RPMI7951 (cell line): Measurements from ENCODE around the gene HIVEP3. TPM values are rescaled to one million over a fixed set of nuclear protein-coding genes. Genes with fewer than 3 reads are reported as not detected.

ENCODE experiments used
- DNase-seq: peaks from one replicate; pipeline ENCODE4 v3.0.0-alpha.2; 2012; ENCODE audit warnings: low read depth
- total RNA-seq: library from RNA; depleted of rRNA; stranded (reverse); fragments of >200 nt; shearing (Covaris generic); gene quantifications from 2 replicates; pipeline ENCODE4 v1.2.3, GENCODE V29; 2014

Gene HIVEP3
- total RNA-seq, 1 experiment from 2014 or later, result 4.1 TPM

- DNase-seq, result no peak
Measured at GRCh38 chr1:41733725-41734124, 185.0 kb downstream of the HIVEP3 start.

GRCh38 chr1:41733021-41733420 is 185.7 kb downstream of the HIVEP3 start:
- DNase-seq, result peak; percentile 64

DNA sequence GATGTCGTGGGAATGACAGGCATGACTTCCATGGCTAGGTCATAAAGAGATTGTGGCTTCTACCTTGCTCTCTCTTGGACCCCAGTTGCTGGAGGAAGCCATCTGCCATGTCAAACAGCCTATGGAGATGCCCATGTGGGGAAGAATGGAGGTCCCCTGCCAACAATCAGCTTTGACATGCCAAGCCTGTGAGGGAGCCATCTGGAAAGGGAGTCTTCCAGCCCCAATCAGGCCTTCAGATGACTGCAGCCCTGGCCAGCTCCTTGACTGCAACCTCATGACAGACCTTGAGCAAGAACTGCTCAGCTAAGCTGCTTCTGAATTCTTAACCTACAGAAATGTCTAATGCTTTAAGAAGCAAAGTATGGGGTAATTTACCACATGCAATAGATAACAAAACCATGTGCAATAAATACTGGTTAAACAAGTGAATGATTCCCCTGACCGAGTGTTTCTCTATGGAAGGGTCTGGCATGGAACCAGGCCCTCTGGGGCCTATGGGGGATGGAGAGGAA is 187.1 kb downstream of the HIVEP3 start:
- DNase-seq, result no peak

DNA sequence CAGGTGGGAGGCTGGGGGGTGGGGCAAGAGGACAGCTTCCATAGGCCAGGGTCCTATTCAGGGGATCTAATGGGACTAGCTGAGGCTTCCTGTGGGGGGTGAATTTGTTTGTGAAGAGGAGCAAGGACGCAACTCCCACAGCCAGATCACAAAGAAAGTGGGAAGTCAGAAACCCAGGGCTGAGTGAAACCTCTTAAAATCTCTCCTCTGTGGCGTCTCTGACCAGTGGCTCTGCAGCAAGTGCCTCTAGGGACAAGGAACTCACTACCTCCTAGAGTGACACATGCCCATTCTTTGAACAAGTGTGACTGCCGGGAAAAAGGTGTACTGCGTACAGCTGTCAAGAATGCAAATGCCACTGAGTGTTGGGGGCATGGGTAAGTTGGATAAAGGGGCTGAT is 187.9 kb downstream of the HIVEP3 start:
- no peak for DNase-seq

DNA sequence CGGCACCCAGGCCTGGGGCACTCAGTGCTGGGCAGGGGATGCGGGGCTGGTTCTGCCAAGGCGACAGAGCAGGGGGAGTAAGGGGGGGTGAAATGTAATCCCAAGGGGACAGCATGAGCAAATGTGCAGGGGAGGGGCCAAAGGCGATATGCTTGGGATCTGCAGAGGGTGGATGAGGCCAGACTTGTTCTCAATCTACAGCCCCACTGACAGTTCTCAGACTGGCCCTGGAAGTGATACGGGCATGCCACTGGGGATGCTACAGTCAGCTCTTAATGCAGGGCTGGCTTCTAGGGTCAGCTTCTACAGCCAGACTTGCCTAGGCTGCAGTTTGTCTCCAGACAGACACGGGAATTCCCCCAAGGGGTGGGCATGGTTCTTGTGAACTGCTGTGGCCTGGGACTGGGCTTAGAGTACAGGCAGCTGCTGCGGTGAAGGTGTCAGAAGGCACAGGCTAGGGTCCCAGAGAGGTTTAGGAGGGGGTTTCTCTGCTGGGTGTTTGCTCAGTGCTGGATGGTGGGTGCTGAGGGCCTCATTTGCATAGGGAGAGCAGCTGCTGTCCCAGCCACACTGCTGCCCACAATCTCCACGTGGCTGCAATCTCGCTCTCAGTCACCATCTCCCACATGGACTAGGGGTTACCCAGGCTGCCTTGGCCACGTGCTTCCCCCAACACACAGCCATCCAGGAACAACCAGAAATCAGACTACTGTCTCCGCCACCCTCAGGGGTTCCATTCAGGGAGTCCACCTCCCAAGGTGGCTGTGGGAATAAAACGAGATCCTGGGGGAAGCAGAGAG is 190.1 kb downstream of the HIVEP3 start:
- peak; percentile 32 for DNase-seq

GRCh38 chr1:41727749-41728115 is 191.0 kb downstream of the HIVEP3 start:
- DNase-seq, result no peak

DNA sequence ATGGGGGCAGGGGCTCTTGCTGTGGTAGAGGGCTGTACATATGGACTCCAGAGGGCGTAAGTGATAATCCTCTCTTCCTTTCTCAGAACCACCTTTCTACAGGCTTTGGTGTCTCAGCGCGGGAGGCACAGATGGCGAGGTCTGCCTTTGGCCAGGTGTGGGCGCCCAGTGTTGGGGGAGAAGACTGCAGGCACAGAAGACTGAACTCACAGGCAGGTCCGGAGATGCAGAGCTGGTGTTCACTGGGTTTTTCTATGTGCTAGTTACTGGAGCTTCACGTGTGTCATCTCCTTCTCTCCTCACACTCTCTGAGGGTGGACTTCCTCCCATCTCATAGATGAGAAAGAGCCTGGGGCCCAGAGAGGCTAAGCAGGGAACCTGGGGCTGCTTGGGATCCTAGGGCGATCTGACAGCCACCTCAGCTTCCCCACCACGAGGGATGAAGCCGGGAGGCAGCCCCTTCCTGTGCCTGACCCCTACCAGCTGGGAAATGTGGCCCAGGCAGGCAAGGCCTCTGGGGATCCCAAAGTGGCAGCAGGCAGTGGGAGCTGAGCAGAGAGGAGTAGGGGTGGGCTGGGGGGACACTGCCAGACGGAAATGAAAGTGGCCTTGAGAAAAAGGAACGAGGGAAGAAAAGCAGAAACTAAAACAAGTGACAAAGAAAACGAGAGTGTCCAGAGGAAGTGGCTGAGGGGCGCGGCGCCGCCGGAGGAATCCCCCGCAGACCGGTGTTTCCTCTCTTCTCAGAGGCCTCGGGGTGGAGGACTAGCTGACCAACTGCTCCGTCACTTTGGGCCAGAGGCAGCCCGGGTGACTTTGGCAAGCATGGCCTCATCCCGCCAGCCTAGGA is 191.6 kb downstream of the HIVEP3 start:
- DNase-seq, result peak; percentile 33

GRCh38 chr1:41726292-41726691 is 192.4 kb downstream of the HIVEP3 start:
- no peak for DNase-seq

DNA sequence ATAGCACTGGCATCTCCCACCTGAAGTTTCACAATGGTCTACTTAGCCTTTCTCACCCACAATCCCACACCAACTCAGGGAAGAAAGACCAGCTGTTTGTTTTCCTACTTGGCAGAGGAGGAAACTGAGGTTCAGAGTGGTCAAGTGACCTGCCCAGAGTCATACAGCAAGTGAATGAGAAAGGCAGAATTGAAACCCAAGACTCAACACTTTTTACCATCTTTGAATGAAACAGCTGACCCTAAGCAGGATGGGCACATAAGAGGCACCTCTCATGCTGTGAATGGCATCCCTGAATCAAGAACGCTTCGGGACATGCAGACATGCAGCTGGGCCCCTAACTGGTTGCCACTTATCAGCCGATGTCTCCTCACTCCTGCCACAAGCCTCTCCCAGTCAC is 193.8 kb downstream of the HIVEP3 start:
- no peak for DNase-seq

- peak; percentile 30 for DNase-seq
Measured at GRCh38 chr1:41724248-41724647, 194.5 kb downstream of the HIVEP3 start.

GRCh38 chr1:41723786-41724185 is 194.9 kb downstream of the HIVEP3 start:
- DNase-seq, result no peak

DNA sequence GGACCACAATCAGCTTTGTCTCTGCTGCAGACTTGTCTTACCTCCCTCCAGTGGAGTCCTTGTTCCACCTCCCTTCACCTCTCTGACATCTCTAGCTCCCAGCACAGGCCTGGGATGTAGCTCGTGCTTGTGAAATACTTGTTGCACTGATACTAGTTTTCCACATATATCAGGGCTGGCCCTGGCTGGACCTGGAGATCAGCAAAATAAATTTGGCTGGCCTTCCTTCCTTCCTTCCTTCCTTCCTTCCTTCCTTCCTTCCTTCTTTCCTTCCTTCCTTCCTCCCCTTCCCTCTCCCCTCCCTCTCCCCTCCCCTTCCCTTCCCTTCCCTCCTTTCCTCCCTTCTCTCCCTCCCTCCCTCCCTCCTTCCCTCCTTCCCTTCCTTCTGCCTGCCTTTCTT is 196.5 kb downstream of the HIVEP3 start:
- DNase-seq, result no peak

GRCh38 chr1:41720861-41721410 is 197.8 kb downstream of the HIVEP3 start:
- DNase-seq, result no peak

- DNase-seq, result no peak
Measured at GRCh38 chr1:41719590-41719989, 199.1 kb downstream of the HIVEP3 start.

DNA sequence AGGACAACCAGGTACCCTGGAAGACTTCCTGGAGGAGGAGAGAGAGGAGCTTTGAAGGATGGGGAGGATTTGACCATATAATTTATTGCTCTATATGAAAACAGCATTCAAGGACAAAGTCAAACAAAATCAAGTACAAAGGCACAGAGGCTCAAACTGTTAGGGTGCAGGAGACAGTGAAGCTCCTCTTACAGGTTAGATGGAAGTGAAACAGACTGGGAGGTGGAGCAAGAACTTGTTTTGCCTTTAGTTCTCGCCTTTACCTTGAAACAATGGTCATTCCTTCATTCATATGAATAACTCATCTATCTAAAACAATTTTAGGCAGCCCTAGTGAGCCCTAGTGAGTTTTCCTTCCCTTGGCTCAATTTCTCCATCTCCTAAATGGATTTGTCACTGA is 199.6 kb downstream of the HIVEP3 start:
- no peak for DNase-seq

DNA sequence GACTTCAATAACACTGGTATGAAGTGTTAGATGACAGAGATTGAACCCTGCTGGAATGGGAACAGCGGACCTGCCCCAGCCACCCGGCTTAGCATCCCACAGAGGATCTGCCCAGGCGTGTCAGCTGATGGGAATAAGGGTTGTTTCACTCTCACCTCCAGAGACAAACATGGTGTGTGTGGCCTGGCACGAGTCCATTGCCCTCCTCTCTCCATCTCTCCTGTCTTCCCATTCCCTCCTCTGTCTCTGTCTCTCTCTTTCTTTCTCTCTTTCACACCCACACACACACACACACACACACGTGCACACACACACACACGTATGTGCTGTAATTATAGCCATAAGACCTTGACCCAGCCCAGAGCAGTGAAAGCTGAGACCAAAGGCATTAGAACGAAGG is 200.2 kb downstream of the HIVEP3 start:
- DNase-seq, result no peak

- DNase-seq, result no peak
Measured at GRCh38 chr1:41716188-41717130, 202.3 kb downstream of the HIVEP3 start.

GRCh38 chr1:41715441-41716095 is 203.2 kb downstream of the HIVEP3 start:
- DNase-seq, result no peak

GRCh38 chr1:41714638-41715389 is 203.9 kb downstream of the HIVEP3 start:
- no peak for DNase-seq
